Right lobe of liver (tissue), 4 donors: ENCODE results near the gene RPTOR.

ENCODE experiments used
- CTCF ChIP-seq, 4 donors: fragments of 200-600 bp in 3 of 4; fragments of 450-650 bp in 1 of 4; IDR thresholded peaks; one replicate each; pipeline versions ENCODE4 v1.5.1 to v1.8.0; 2016 to 2022; ENCODE audit warnings: antibody characterized with exemption in 4 of 4, mild to moderate bottlenecking in 2 of 4
- POLR2A ChIP-seq: fragments of 450-650 bp; IDR thresholded peaks from one replicate; pipeline ENCODE4 v1.6.1; 2017; ENCODE audit warnings: antibody characterized with exemption, mild to moderate bottlenecking
- donor health status: DM: no; HTN: no; CAD: no.
- donor health status: DM: no; HTN: no; CAD: no.
- donor health status: DM: no; HTN: yes; CAD: no.

DNA sequence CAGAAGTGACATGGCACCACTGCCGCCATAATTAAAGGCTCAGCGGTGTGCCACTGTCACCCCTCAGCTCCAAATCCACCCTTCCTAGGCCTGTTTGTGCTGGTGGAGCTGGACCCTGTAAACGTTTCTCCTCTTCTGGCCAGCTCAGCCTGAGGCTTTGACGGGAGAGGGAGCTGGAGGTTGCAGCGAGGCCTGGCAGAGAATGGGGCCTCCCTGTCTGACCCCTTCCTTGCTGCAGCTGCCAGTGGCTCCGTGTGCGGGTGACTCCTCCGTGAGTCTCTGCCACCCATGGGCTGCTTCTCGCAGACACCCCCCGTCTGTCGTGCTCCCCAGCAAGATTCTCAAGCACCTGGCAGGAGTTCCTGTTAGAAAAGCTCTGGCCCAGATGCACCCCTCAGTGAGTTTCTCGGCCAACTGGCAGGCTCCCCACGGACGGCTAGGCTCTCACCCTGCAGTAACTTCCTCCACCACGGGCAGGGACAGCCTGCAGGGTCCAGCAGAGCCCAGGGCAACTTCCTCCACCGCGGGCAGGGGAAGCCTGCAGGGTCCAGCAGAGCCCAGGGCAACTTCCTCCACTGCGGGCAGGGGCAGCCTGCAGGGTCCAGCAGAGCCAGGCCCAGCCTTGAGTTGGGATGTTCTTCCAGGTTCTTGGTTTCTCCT lies 442.3 kb downstream of the RPTOR start:
- TF ChIP-seq CTCF (IDR thresholded peaks at IDR 0.05) (no peak), POLR2A (no peak)
